C4-2B (cell line): ENCODE results near the gene RAB6A.

Experiments
- H3K27ac ChIP-seq: fragments of 450-650 bp; 2 replicates; pipeline ENCODE4 v1.5.1; 2017
- ZFX ChIP-seq: fragments of 450-650 bp; IDR thresholded peaks from 2 replicates; pipeline ENCODE4 v1.6.1; 2017
- TF ChIP-seq, protein P1 (sequence below): fragments of 450-650 bp; conservative IDR thresholded peaks from 2 replicates; pipeline ENCODE4 v1.5.1; 2017; ENCODE audit warnings: mild to moderate bottlenecking

The RAB6A gene

DNA sequence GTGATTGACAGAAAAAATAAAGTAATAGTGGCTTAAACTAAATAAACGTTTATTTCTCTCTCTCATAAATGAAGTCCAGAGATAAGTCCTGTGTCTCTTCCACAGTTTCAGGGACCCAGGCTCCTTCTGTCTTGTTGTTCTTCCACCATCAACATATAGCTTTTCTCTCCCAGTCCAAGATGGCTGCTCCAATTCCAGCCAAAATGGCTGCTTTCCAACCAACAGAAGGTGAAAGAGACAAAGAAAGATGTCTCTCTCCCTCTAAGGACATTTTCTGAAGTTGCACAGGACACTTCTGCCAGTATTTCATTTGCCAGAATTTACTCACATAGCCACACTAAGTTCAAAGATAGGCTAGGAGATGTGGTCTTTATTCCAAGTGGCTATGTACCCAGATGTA is 123.9 kb downstream of the RAB6A start:
- no peak for TF ChIP-seq ZFX
- TF ChIP-seq, protein P1, sequence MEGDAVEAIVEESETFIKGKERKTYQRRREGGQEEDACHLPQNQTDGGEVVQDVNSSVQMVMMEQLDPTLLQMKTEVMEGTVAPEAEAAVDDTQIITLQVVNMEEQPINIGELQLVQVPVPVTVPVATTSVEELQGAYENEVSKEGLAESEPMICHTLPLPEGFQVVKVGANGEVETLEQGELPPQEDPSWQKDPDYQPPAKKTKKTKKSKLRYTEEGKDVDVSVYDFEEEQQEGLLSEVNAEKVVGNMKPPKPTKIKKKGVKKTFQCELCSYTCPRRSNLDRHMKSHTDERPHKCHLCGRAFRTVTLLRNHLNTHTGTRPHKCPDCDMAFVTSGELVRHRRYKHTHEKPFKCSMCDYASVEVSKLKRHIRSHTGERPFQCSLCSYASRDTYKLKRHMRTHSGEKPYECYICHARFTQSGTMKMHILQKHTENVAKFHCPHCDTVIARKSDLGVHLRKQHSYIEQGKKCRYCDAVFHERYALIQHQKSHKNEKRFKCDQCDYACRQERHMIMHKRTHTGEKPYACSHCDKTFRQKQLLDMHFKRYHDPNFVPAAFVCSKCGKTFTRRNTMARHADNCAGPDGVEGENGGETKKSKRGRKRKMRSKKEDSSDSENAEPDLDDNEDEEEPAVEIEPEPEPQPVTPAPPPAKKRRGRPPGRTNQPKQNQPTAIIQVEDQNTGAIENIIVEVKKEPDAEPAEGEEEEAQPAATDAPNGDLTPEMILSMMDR = no peak
- H3K27ac ChIP-seq = no peak overlapping the region

DNA sequence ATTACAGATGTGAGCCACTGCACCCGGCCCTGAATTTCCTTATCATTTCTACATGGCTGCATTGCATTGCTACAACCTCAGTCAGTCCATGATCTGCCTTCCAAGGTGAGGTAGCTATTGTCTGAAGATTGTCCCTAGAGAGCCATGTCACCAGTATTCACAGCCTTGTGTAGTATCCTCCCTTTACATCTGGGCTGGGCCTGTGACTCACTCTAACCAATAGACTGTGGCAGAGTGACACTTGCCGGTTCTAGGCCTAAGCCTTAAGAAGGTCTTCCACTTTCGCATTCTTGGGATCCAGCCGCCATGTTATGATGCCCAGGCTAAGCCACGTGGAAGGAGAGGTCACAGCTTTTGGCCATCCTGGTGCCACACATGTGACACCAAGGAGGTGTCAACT is 124.6 kb downstream of the RAB6A start:
- TF ChIP-seq, protein P1 = no peak
- TF ChIP-seq ZFX = no peak
- no peak overlapping the region for H3K27ac ChIP-seq

DNA sequence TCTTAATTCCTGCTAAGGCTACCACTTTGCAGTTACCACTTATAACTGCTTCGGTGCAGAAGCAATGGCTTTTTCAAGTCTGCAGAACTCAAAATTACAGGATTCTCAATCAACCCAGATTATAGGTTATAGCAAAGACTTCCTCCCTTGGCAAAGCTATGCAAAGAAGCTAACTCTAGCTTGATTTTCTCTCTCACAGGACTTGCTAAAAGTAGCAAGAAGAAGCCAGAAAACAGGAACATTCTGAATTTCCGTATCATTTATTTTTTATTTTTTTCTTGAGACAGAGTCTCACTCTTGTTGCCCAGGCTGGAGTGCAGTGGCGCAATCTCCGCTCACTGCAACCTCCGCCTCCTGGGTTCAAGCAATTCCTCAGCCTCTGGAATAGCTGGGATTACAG is 125.2 kb downstream of the RAB6A start:
- no peak overlapping the region for H3K27ac ChIP-seq
- TF ChIP-seq ZFX = no peak
- TF ChIP-seq, protein P1 = no peak

DNA sequence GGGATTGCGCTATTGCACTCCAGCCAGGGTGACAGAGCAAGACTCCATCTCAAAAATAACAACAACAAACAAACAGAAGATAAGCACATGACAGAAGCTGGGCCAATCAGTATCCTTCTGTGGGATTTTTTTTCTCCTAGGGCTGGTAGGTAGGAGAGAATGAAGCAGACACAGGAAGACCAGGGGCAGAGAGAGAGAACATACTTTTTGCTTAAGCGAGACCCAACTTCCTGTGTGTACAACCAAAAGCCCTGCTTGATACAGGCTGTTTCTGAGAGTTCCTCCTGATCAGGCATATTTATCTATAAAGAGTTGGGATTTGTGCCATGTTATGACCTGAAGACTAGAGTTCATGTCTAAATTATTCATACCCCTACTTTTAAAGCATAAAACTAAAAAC is 126.9 kb downstream of the RAB6A start:
- no peak for TF ChIP-seq ZFX
- TF ChIP-seq, protein P1 = no peak
- H3K27ac ChIP-seq = no peak overlapping the region

DNA sequence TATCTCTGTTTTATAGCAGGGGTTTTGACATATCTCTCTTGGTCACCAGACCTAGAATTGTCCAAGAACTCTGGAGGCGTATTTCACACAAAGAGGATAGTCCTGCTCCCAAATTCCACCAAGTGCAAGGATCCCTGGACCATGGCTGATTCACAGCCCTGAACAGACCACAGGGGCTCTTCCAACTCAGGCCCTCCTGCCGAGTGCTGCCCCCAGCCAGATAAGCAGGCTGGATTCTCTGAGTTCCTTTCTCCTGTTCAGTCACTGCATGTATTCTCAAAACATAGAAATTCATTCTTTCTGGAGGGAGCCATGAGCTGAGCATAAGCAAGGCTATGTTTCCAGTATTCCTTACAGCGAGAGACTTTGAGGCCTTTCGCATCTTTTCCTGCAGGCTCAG is 127.9 kb downstream of the RAB6A start:
- TF ChIP-seq, protein P1 = no peak
- TF ChIP-seq ZFX = no peak
- H3K27ac ChIP-seq = no peak overlapping the region

DNA sequence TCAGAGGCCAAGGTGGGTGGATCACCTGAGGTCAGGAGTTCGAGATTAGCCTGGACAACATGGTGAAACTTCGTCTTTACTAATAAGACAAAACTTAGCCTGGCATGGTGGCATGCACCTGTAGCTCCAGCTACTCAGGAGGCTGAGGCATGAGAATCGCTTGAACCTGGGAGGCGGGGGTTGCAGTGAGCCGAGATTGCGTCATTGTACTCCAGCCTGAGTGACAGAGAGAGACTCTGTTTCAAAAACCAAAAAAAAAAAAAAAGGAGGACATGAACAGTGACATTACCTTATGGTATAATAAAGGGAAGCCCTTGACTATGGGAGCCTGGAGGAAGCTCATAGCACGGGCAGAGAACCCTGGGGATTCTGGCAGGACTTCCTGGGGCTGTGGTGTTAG is 131.0 kb downstream of the RAB6A start:
- TF ChIP-seq ZFX = no peak
- TF ChIP-seq, protein P1 = no peak

DNA sequence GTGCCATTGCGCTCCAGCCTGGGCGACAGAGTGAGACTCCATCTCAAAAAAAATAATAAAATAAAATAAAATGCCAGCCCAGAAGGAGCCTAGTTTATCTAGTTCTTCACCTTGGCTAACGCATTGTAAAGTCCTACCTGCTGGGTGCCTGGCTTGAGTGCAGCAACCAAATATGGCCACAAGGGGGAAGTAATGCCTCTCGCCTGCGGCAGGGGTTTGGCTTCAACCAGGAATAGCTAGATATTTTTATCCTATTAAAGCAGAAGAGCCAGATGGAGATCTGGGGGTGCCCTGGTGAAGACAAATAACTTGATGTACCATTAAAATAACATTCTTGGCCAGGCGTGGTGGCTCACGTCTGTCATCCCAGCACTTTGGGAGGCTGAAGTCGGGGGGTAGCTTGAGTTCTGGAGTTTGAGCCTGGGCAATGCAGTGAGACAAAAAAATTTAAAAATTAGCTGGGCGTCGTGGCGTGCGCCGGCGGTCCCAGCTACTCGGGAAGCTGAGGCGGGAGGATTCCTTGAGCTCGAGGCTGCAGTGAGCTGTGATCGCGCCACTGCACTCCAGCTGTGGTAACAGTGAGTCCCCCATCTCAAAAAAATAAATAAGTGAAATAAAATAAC is 135.1 kb downstream of the RAB6A start:
- no peak for TF ChIP-seq ZFX
- TF ChIP-seq, protein P1 = peak; percentile 97
- H3K27ac ChIP-seq = no peak overlapping the region

More for the DNA sequence above, 131.0 kb downstream of the RAB6A start:
- no peak overlapping the region for H3K27ac ChIP-seq
